ENCODE results near the gene TOMM7.

TOMM7 gene

GRCh38 chr7:22864855-22865601 is 42.4 kb upstream of the TOMM7 start:
- no peak for TF ChIP-seq CTCF (conservative IDR thresholded peaks at IDR 0.05)

GRCh38 chr7:22864301-22864700 is 41.7 kb upstream of the TOMM7 start:
- no peak overlapping the region for H3K27ac ChIP-seq
- TF ChIP-seq CTCF (conservative IDR thresholded peaks at IDR 0.05): no peak

More at GRCh38 chr7:22864855-22865601, 42.4 kb upstream of the TOMM7 start:
- no peak overlapping the region for H3K27ac ChIP-seq

GRCh38 chr7:22863156-22863899 is 40.7 kb upstream of the TOMM7 start:
- no peak overlapping the region for H3K27ac ChIP-seq
- no peak for TF ChIP-seq CTCF (conservative IDR thresholded peaks at IDR 0.05)

- no peak overlapping the region for H3K27ac ChIP-seq
- TF ChIP-seq CTCF (conservative IDR thresholded peaks at IDR 0.05): no peak
Measured at GRCh38 chr7:22861576-22861975, 38.9 kb upstream of the TOMM7 start.

GRCh38 chr7:22860784-22861482 is 38.3 kb upstream of the TOMM7 start:
- no peak; the same call in 1 of the 2 replicates for TF ChIP-seq CTCF (conservative IDR thresholded peaks at IDR 0.05)
- H3K27ac ChIP-seq: no peak overlapping the region

- H3K27ac ChIP-seq: no peak overlapping the region
- TF ChIP-seq CTCF (conservative IDR thresholded peaks at IDR 0.05): no peak
Measured at GRCh38 chr7:22860337-22860736, 37.7 kb upstream of the TOMM7 start.

- no peak overlapping the region for H3K27ac ChIP-seq
- no peak for TF ChIP-seq CTCF (conservative IDR thresholded peaks at IDR 0.05)
Measured at GRCh38 chr7:22859641-22860290, 37.1 kb upstream of the TOMM7 start.

All from VCaP (cell line).